H1 (cell line): ENCODE measurements around the gene KERA. TPM values are rescaled to one million over a fixed set of nuclear protein-coding genes. Genes with fewer than 3 reads are reported as not detected.

Experiments
- CTCF ChIA-PET: fragments of 300-600 bp; sonication (Branson Sonifier 250); formaldehyde crosslinking; loops from one replicate; lab custom pipeline; 2021; ENCODE audit not compliant: partially characterized antibody; lab: Charles Lee
- POLR2A ChIA-PET: fragments of 300-600 bp; sonication (Branson Sonifier 250); formaldehyde crosslinking; loops from one replicate; lab custom pipeline; 2021; ENCODE audit warnings: inconsistent platforms; ENCODE audit not compliant: partially characterized antibody; lab: Charles Lee
- DNase-seq, 2 experiments: peaks; one replicate each; pipeline versions ENCODE4 v3.0.0 to v3.0.0-alpha.2; 2010 to 2022; ENCODE audit warnings: low spot score in 2 of 2, low read depth in 1 of 2, mixed read lengths in 1 of 2
- FAIRE-seq: peaks from 2 replicates; lab custom pipeline; 2011; peaks lifted over from hg19 to GRCh38; lab: Jason Lieb, UNC
- H2AFZ ChIP-seq: 2 replicates; pipeline ENCODE4 v1.8.1; 2012; ENCODE audit warnings: low read length, inconsistent platforms
- H2AK5ac ChIP-seq: 2 replicates; pipeline ENCODE4 v1.6.1; 2013; ENCODE audit warnings: low read depth, low read length
- H2BK120ac ChIP-seq: replicated peaks from 2 replicates; pipeline ENCODE3; 2013; ENCODE audit warnings: low read depth, low read length, inconsistent platforms
- H2BK12ac ChIP-seq: 2 replicates; pipeline ENCODE4 v1.6.1; 2013; ENCODE audit warnings: low read depth, low read length
- H2BK15ac ChIP-seq: 2 replicates; pipeline ENCODE4 v1.6.1; 2013; ENCODE audit warnings: low read length
- H2BK20ac ChIP-seq: 2 replicates; pipeline ENCODE4 v1.6.1; 2013; ENCODE audit warnings: low read length
- H2BK5ac ChIP-seq: 2 replicates; pipeline ENCODE4 v1.6.1; 2013; ENCODE audit warnings: low read depth, low read length
- H3K14ac ChIP-seq: 2 replicates; pipeline ENCODE4 v1.6.1; 2013; ENCODE audit warnings: inconsistent platforms; ENCODE audit not compliant: insufficient read length
- H3K18ac ChIP-seq: 2 replicates; pipeline ENCODE4 v1.6.1; 2013; ENCODE audit warnings: low read length; ENCODE audit errors: extremely low read depth
- H3K23ac ChIP-seq: 2 replicates; pipeline ENCODE4 v1.6.1; 2013; ENCODE audit warnings: inconsistent platforms; ENCODE audit not compliant: insufficient read length
- H3K23me2 ChIP-seq: 2 replicates; pipeline ENCODE4 v1.6.1; 2013; ENCODE audit warnings: low read depth, low read length
- H3K27ac ChIP-seq: 2 replicates; pipeline ENCODE4 v1.6.1; 2011; ENCODE audit warnings: low read depth, low read length, inconsistent platforms
- H3K27me3 ChIP-seq, 4 experiments: replicated peaks in 1 of 4; 1 replicate in 1 of 4; 2 replicates in 3 of 4; pipeline versions ENCODE4 v1.6.1 to v1.8.1; 2011 to 2013; ENCODE audit warnings: low read length in 3 of 4, mild to moderate bottlenecking in 3 of 4, inconsistent platforms in 2 of 4, mixed read lengths in 2 of 4, moderate library complexity in 1 of 4; ENCODE audit not compliant: control insufficient read depth in 3 of 4, insufficient read depth in 3 of 4; ENCODE audit errors: extremely low read depth in 1 of 4
- H3K36me3 ChIP-seq, 4 experiments: 2 replicates each; pipeline versions ENCODE4 v1.6.1 to v1.8.1; 2011 to 2013; ENCODE audit warnings: mild to moderate bottlenecking in 4 of 4, low read length in 3 of 4, moderate library complexity in 2 of 4, control low read depth in 1 of 4, inconsistent platforms in 1 of 4; ENCODE audit not compliant: insufficient read depth in 4 of 4, control insufficient read depth in 2 of 4
- H3K4ac ChIP-seq: replicated peaks from 2 replicates; pipeline ENCODE3; 2013; ENCODE audit warnings: low read length, low read depth, mixed read lengths, inconsistent platforms; ENCODE audit not compliant: insufficient read length
- H3K4me1 ChIP-seq, 4 experiments: replicated peaks in 1 of 4; 1 replicate in 1 of 4; 2 replicates in 3 of 4; pipeline versions ENCODE4 v1.6.1 to v1.8.1; 2011 to 2013; ENCODE audit warnings: low read length in 3 of 4, inconsistent platforms in 2 of 4, mixed read lengths in 1 of 4; ENCODE audit not compliant: insufficient read depth in 4 of 4, control insufficient read depth in 3 of 4
- H3K4me2 ChIP-seq, 2 experiments: 2 replicates each; pipeline versions ENCODE4 v1.6.1 to v1.8.1; 2011 to 2013; ENCODE audit warnings: low read depth in 2 of 2, low read length in 2 of 2, control low read depth in 1 of 2, inconsistent platforms in 1 of 2, mild to moderate bottlenecking in 1 of 2; ENCODE audit not compliant: insufficient read depth in 1 of 2
- H3K4me3 ChIP-seq, 4 experiments: fragments of 200-600, 300-600 bp in 1 of 4; sonication (generic), shearing (Covaris generic), sonication (Bioruptor Twin) in 1 of 4; 2 replicates each; pipeline versions ENCODE4 v1.5.1 to v1.8.1; 2011 to 2016; ENCODE audit warnings: low read length in 4 of 4, low read depth in 3 of 4, control low read depth in 2 of 4, inconsistent platforms in 2 of 4, mild to moderate bottlenecking in 2 of 4, mixed read lengths in 1 of 4, moderate library complexity in 1 of 4; ENCODE audit not compliant: insufficient read depth in 2 of 4; ENCODE audit errors: extremely low read depth in 1 of 4
- H3K56ac ChIP-seq: replicated peaks from 2 replicates; pipeline ENCODE3; 2013; ENCODE audit warnings: low read depth, mild to moderate bottlenecking, mixed read lengths, low read length, inconsistent platforms; ENCODE audit not compliant: insufficient read length
- H3K79me1 ChIP-seq: 2 replicates; pipeline ENCODE4 v1.6.1; 2013; ENCODE audit warnings: low read depth, low read length, control low read depth
- H3K79me2 ChIP-seq, 2 experiments: 2 replicates each; pipeline versions ENCODE4 v1.6.1 to v1.8.1; 2012 to 2013; ENCODE audit warnings: low read length in 2 of 2, mild to moderate bottlenecking in 2 of 2, inconsistent platforms in 1 of 2; ENCODE audit not compliant: insufficient read depth in 2 of 2, control insufficient read depth in 1 of 2
- H3K9ac ChIP-seq, 4 experiments: replicated peaks in 1 of 4; 1 replicate in 1 of 4; 2 replicates in 3 of 4; pipeline versions ENCODE4 v1.6.1 to v1.8.1; 2011 to 2013; ENCODE audit warnings: low read depth in 3 of 4, low read length in 3 of 4, control low read depth in 2 of 4, mild to moderate bottlenecking in 2 of 4, moderate library complexity in 2 of 4, inconsistent platforms in 1 of 4; ENCODE audit errors: extremely low read depth in 1 of 4
- H3K9me3 ChIP-seq, 2 experiments: 2 replicates each; pipeline versions ENCODE4 v1.6.1 to v1.8.1; 2012 to 2013; ENCODE audit warnings: mild to moderate bottlenecking in 2 of 2, moderate library complexity in 2 of 2, control low read depth in 1 of 2, inconsistent platforms in 1 of 2, low read depth in 1 of 2, low read length in 1 of 2, mixed read lengths in 1 of 2; ENCODE audit not compliant: insufficient read depth in 2 of 2
- H4K20me1 ChIP-seq, 2 experiments: replicated peaks in 1 of 2; 2 replicates each; pipeline versions ENCODE3 to v1.8.1; 2011 to 2013; ENCODE audit warnings: inconsistent platforms in 2 of 2, low read length in 2 of 2, mild to moderate bottlenecking in 1 of 2; ENCODE audit not compliant: insufficient read depth in 2 of 2, control insufficient read depth in 1 of 2
- H4K5ac ChIP-seq: 2 replicates; pipeline ENCODE4 v1.6.1; 2013; ENCODE audit warnings: low read length, low read depth, mixed read lengths, inconsistent platforms; ENCODE audit not compliant: insufficient read length
- H4K8ac ChIP-seq: 2 replicates; pipeline ENCODE4 v1.8.0; 2013; ENCODE audit warnings: mild to moderate bottlenecking, moderate library complexity, low read length, inconsistent platforms; ENCODE audit not compliant: insufficient read depth; ENCODE audit errors: extremely low read depth
- H4K91ac ChIP-seq: replicated peaks from 2 replicates; pipeline ENCODE3; 2013; ENCODE audit warnings: low read length, mixed read lengths, inconsistent platforms; ENCODE audit not compliant: insufficient read length
- ASH2L ChIP-seq: fragments of 200-600, 300-600 bp; sonication (generic); IDR thresholded peaks from one replicate; pipeline ENCODE4 v1.7.1; 2017; ENCODE audit warnings: low read length
- ATF3 ChIP-seq: IDR thresholded peaks from 2 replicates; pipeline ENCODE4 v1.6.1; 2011; ENCODE audit warnings: low read depth, mild to moderate bottlenecking, low read length; ENCODE audit not compliant: insufficient read depth
- CBX5 ChIP-seq: fragments of 300-800, 300-1000 bp; sonication (generic); IDR thresholded peaks from 2 replicates; pipeline ENCODE4 v1.7.1; 2016; ENCODE audit warnings: antibody characterized with exemption, low read length, low read depth
- CEBPB ChIP-seq: IDR thresholded peaks from 2 replicates; pipeline ENCODE4 v1.6.1; 2012; ENCODE audit warnings: low read depth, low read length
- CHD1 ChIP-seq: IDR thresholded peaks from 2 replicates; pipeline ENCODE4 v1.6.1; 2012; ENCODE audit warnings: low read depth, low read length, improper control_type of control experiment
- CTBP2 ChIP-seq: IDR thresholded peaks from 2 replicates; pipeline ENCODE4 v1.7.0; 2011; ENCODE audit warnings: borderline replicate concordance, mild to moderate bottlenecking, moderate library complexity, mixed read lengths, low read length; ENCODE audit not compliant: insufficient read depth, insufficient read length
- E2F6 ChIP-seq: IDR thresholded peaks from 2 replicates; pipeline ENCODE4 v1.6.1; 2012; ENCODE audit warnings: inconsistent platforms
- EZH2 ChIP-seq: fragments of 200-600 bp; sonication (generic); IDR thresholded peaks from 2 replicates; pipeline ENCODE4 v1.7.1; 2012; ENCODE audit warnings: low read depth, mild to moderate bottlenecking, moderate library complexity, low read length, inconsistent platforms; ENCODE audit not compliant: severe bottlenecking
- HDAC2 ChIP-seq, 2 experiments: fragments of 300-600 bp in 1 of 2; sonication (generic) in 1 of 2; IDR thresholded peaks; 2 replicates each; pipeline ENCODE4 v1.6.1; 2011 to 2012; ENCODE audit warnings: low read depth in 2 of 2, low read length in 2 of 2, mild to moderate bottlenecking in 2 of 2, moderate library complexity in 2 of 2, borderline replicate concordance in 1 of 2, inconsistent platforms in 1 of 2
- JUN ChIP-seq: IDR thresholded peaks from 2 replicates; pipeline ENCODE4 v1.6.1; 2011; ENCODE audit warnings: low read depth, mild to moderate bottlenecking, improper control_type of control experiment, low read length
- JUND ChIP-seq: IDR thresholded peaks from 2 replicates; pipeline ENCODE4 v1.6.1; 2011; ENCODE audit warnings: mild to moderate bottlenecking, improper control_type of control experiment, low read length
- RBBP5 ChIP-seq: IDR thresholded peaks from 2 replicates; pipeline ENCODE4 v1.7.1; 2012; ENCODE audit warnings: low read depth, mild to moderate bottlenecking, inconsistent platforms, low read length, moderate library complexity, borderline replicate concordance
- SAP30 ChIP-seq: fragments of 300-600 bp; sonication (generic); IDR thresholded peaks from 2 replicates; pipeline ENCODE4 v1.7.1; 2012; ENCODE audit warnings: low read length, moderate library complexity, mild to moderate bottlenecking, inconsistent platforms; ENCODE audit not compliant: insufficient read depth, insufficient replicate concordance
- polyA plus RNA-seq, 7 experiments: library from polyadenylated mRNA; depleted of rRNA in 3 of 7; stranded (reverse) in 5 of 7; unstranded in 2 of 7; fragments of >200 nt in 5 of 7; fragments of 200-250 nt in 2 of 7; gene quantifications; 1 replicate in 5 of 7; 2 replicates in 1 of 7; 4 replicates in 1 of 7; pipeline versions ENCODE4 v1.2.1 to v1.2.3, GENCODE V29; 2011 to 2013; ENCODE audit warnings: missing spikeins in 2 of 7, mixed read lengths in 2 of 7
- total RNA-seq: library from RNA; stranded (reverse); fragmentation: NEBNext Ultra II Directional; extraction: Animal tissue kit (Norgen Biotek cat#: 25700); gene quantifications from 2 replicates; pipeline ENCODE4 v1.2.1, GENCODE V29; 2021

Gene KERA
- total and polyA plus RNA-seq, 2 of the 8 experiments (the other 6 are each of a cell fraction or from before 2014, with no cell fraction given), result not detected

GRCh38 chr12:91052026-91052425, 5.8 kb downstream of the KERA start:
- Histone ChIP-seq H4K5ac (no peak overlapping the region), H3K4me2 (no peak overlapping the region), H2BK12ac (no peak overlapping the region), H3K9me3 (no peaks in the 10 kb centered on the region), H3K4ac (no peak overlapping the region), H3K36me3 (no peaks in the 10 kb centered on the region), H2AFZ (no peak overlapping the region), H2BK5ac (no peak overlapping the region), H3K79me2 (no peaks in the 10 kb centered on the region), H2BK120ac (no peak overlapping the region), H3K27me3 (no peaks in the 10 kb centered on the region), H3K79me1 (no peaks in the 10 kb centered on the region), H4K91ac (no peak overlapping the region), H3K9ac (no peak overlapping the region), H2BK15ac (no peak overlapping the region), H3K4me3 (no peak overlapping the region), H3K18ac (no peak overlapping the region), H3K56ac (no peak overlapping the region), H3K23me2 (no peaks in the 10 kb centered on the region), H2AK5ac (no peak overlapping the region), H4K20me1 (no peaks in the 10 kb centered on the region), H2BK20ac (no peak overlapping the region), H4K8ac (no peak overlapping the region), H3K23ac (no peak overlapping the region), H3K14ac (no peak overlapping the region), H3K4me1 (no peaks in the 10 kb centered on the region), H3K27ac (no peak overlapping the region)
- CTCF ChIA-PET, result no interaction called here
- DNase-seq (no peak), FAIRE-seq (no peak)
- POLR2A ChIA-PET, result no interaction called here
- TF ChIP-seq CTBP2 (no peak), CHD1 (no peak), JUN (no peak), SAP30 (no peak), RBBP5 (no peak), JUND (no peak), HDAC2 (IDR thresholded peaks at IDR 0.05; ENCODE audit: borderline replicate concordance in 1 of 2, low read depth in 2 of 2, low read length in 2 of 2) (no peak), E2F6 (no peak), EZH2 (no peak), CEBPB (no peak), ASH2L (no peak), CBX5 (no peak), ATF3 (no peak)
